ENCODE data around the gene UPF2.
"Not testable (repeated sequence)": the region's sequence is repeated elsewhere in the genome, so short reads cannot be mapped to it uniquely, and the experiment has no call there.

The UPF2 gene

GRCh38 chr10:12041766-12042408 is 722 bp downstream of the UPF2 start:
- peak; percentile 11 for DNase-seq

- no peak for DNase-seq
Observed at GRCh38 chr10:12036073-12036655, 6.4 kb downstream of the UPF2 start.

GRCh38 chr10:12031404-12031803 is 11.2 kb downstream of the UPF2 start:
- no peak for DNase-seq

- no peak for DNase-seq
Observed at GRCh38 chr10:12027539-12027938, 15.1 kb downstream of the UPF2 start.

GRCh38 chr10:12025591-12025990 is 17.0 kb downstream of the UPF2 start:
- no peak for DNase-seq

GRCh38 chr10:12022580-12023257 is 19.9 kb downstream of the UPF2 start:
- DNase-seq = no peak

GRCh38 chr10:12020574-12020973 is 22.0 kb downstream of the UPF2 start:
- DNase-seq = no peak

GRCh38 chr10:12019283-12019971 is 23.2 kb downstream of the UPF2 start:
- no peak for DNase-seq

GRCh38 chr10:12018438-12019282 is 23.9 kb downstream of the UPF2 start:
- no peak for DNase-seq

GRCh38 chr10:12013926-12014325 is 28.7 kb downstream of the UPF2 start:
- no peak for DNase-seq

GRCh38 chr10:12013391-12013790 is 29.2 kb downstream of the UPF2 start:
- not testable (repeated sequence) for DNase-seq

GRCh38 chr10:12010353-12010752 is 32.3 kb downstream of the UPF2 start:
- DNase-seq = no peak

- DNase-seq = not testable (repeated sequence)
Observed at GRCh38 chr10:12008842-12009241, 33.8 kb downstream of the UPF2 start.

GRCh38 chr10:12006671-12007070 is 35.9 kb downstream of the UPF2 start:
- no peak for DNase-seq

GRCh38 chr10:11993834-11994468 is 48.7 kb downstream of the UPF2 start:
- DNase-seq = no peak

- no peak for DNase-seq
Observed at GRCh38 chr10:11988924-11989323, 53.7 kb downstream of the UPF2 start.

- DNase-seq = peak; percentile 72
Observed at GRCh38 chr10:11986593-11987216, 55.9 kb downstream of the UPF2 start.

GRCh38 chr10:11982253-11982652 is 60.4 kb downstream of the UPF2 start:
- no peak for DNase-seq

GRCh38 chr10:11975795-11976194 is 66.8 kb downstream of the UPF2 start:
- DNase-seq = no peak

- not testable (repeated sequence) for DNase-seq
Observed at GRCh38 chr10:11972523-11972922, 70.1 kb downstream of the UPF2 start.

GRCh38 chr10:11962176-11962575 is 80.4 kb downstream of the UPF2 start:
- DNase-seq = no peak

- no peak for DNase-seq
Observed at GRCh38 chr10:11961771-11962170, 80.8 kb downstream of the UPF2 start.

All from stimulated activated CD4-positive, alpha-beta T cell treated with anti-CD3 and anti-CD28 coated beads, Interleukin-4, amount 100 ng/mL, for 1 hour (primary cell).